Nephron progenitor cell (in vitro differentiated cells): ENCODE data around the gene SEC14L1.

ENCODE experiments used
- DNase-seq: peaks from one replicate; pipeline ENCODE4 v3.0.0; 2021
- H3K27ac Mint-ChIP-seq: 2 replicates; pipeline ENCODE4 v1.8.0; 2021; ENCODE audit warnings: mild to moderate bottlenecking, moderate library complexity, mixed read lengths
- H3K27me3 Mint-ChIP-seq: 2 replicates; pipeline ENCODE4 v1.8.0; 2021; ENCODE audit warnings: mild to moderate bottlenecking, low read depth, mixed read lengths; ENCODE audit not compliant: poor library complexity
- H3K36me3 Mint-ChIP-seq: 2 replicates; pipeline ENCODE4 v1.8.0; 2021; ENCODE audit warnings: low read depth, mixed read lengths
- H3K4me1 Mint-ChIP-seq: 2 replicates; pipeline ENCODE4 v1.8.0; 2021; ENCODE audit warnings: mixed read lengths
- H3K4me3 Mint-ChIP-seq: 2 replicates; pipeline ENCODE4 v1.8.0; 2021; ENCODE audit warnings: mild to moderate bottlenecking, moderate library complexity, mixed read lengths
- H3K9me3 Mint-ChIP-seq: 2 replicates; pipeline ENCODE4 v1.8.0; 2021; ENCODE audit warnings: mild to moderate bottlenecking, moderate library complexity, mixed read lengths
- CTCF ChIP-seq: fragments of 200-600 bp; sonication (generic); IDR thresholded peaks from 2 replicates; pipeline ENCODE4 v1.5.0; 2021; ENCODE audit warnings: antibody characterized with exemption

The SEC14L1 gene

GRCh38 chr17:77227461-77228240, 86.9 kb downstream of the SEC14L1 start:
- DNase-seq = peak; percentile 40
- H3K9me3 Mint-ChIP-seq = peaks cover 4% of the 10 kb centered on the region
- no peak overlapping the region for H3K4me3 Mint-ChIP-seq
- H3K27ac Mint-ChIP-seq = no peak overlapping the region
- H3K27me3 Mint-ChIP-seq = peaks cover 3% of the 10 kb centered on the region
- peaks cover 3% of the 10 kb centered on the region for H3K36me3 Mint-ChIP-seq
- peaks cover 47% of the 10 kb centered on the region for H3K4me1 Mint-ChIP-seq
- no peak for TF ChIP-seq CTCF

- peaks cover 6% of the 10 kb centered on the region for H3K36me3 Mint-ChIP-seq
- no peak overlapping the region for H3K4me3 Mint-ChIP-seq
- peak overlapping the region; percentile 84 for H3K27ac Mint-ChIP-seq
Observed at GRCh38 chr17:77228241-77228752, 87.5 kb downstream of the SEC14L1 start.

GRCh38 chr17:77228816-77229215, 88.0 kb downstream of the SEC14L1 start:
- H3K36me3 Mint-ChIP-seq = peaks cover 8% of the 10 kb centered on the region
- DNase-seq = no peak
- H3K4me3 Mint-ChIP-seq = no peak overlapping the region
- peaks cover 3% of the 10 kb centered on the region for H3K27me3 Mint-ChIP-seq
- no peak for TF ChIP-seq CTCF
- H3K27ac Mint-ChIP-seq = peak overlapping the region; percentile 84
- H3K9me3 Mint-ChIP-seq = peaks cover 11% of the 10 kb centered on the region
- peaks cover 50% of the 10 kb centered on the region for H3K4me1 Mint-ChIP-seq

More at GRCh38 chr17:77228241-77228752, 87.5 kb downstream of the SEC14L1 start:
- H3K27me3 Mint-ChIP-seq = peaks cover 3% of the 10 kb centered on the region
- H3K4me1 Mint-ChIP-seq = peaks cover 50% of the 10 kb centered on the region
- DNase-seq = no peak
- TF ChIP-seq CTCF = no peak
- H3K9me3 Mint-ChIP-seq = peaks cover 7% of the 10 kb centered on the region

- Mint-ChIP-seq H3K27me3 (no peaks in the 10 kb centered on the region), H3K27ac (no peak overlapping the region), H3K4me1 (peaks cover 56% of the 10 kb centered on the region), H3K4me3 (no peak overlapping the region), H3K9me3 (peaks cover 13% of the 10 kb centered on the region), H3K36me3 (peaks cover 8% of the 10 kb centered on the region)
- TF ChIP-seq CTCF = no peak
- DNase-seq = no peak
Observed at GRCh38 chr17:77229786-77230435, 89.1 kb downstream of the SEC14L1 start.

- peaks cover under 1% of the 10 kb centered on the region for H3K27me3 Mint-ChIP-seq
- peaks cover 5% of the 10 kb centered on the region for H3K36me3 Mint-ChIP-seq
- peaks cover 9% of the 10 kb centered on the region for H3K9me3 Mint-ChIP-seq
- peaks cover 61% of the 10 kb centered on the region for H3K4me1 Mint-ChIP-seq
- no peak for TF ChIP-seq CTCF
- no peak overlapping the region for H3K27ac Mint-ChIP-seq
- DNase-seq = no peak
- H3K4me3 Mint-ChIP-seq = no peak overlapping the region
Observed at GRCh38 chr17:77230436-77230830, 89.7 kb downstream of the SEC14L1 start.
